ENCODE data around the gene TNFSF9.

GRCh38 chr19:6500837-6501739 lies 29.7 kb upstream of the TNFSF9 start:
- no peak for TF ChIP-seq POLR2A (IDR thresholded peaks at IDR 0.05)
- TF ChIP-seq, protein P1, sequence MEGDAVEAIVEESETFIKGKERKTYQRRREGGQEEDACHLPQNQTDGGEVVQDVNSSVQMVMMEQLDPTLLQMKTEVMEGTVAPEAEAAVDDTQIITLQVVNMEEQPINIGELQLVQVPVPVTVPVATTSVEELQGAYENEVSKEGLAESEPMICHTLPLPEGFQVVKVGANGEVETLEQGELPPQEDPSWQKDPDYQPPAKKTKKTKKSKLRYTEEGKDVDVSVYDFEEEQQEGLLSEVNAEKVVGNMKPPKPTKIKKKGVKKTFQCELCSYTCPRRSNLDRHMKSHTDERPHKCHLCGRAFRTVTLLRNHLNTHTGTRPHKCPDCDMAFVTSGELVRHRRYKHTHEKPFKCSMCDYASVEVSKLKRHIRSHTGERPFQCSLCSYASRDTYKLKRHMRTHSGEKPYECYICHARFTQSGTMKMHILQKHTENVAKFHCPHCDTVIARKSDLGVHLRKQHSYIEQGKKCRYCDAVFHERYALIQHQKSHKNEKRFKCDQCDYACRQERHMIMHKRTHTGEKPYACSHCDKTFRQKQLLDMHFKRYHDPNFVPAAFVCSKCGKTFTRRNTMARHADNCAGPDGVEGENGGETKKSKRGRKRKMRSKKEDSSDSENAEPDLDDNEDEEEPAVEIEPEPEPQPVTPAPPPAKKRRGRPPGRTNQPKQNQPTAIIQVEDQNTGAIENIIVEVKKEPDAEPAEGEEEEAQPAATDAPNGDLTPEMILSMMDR (IDR thresholded peaks at IDR 0.05): no peak

All from right lobe of liver (tissue), 4 donors.